Muscle layer of colon (tissue), 2 donors: ENCODE data around the gene PARD3B.

Experiments
- H3K27ac ChIP-seq: one replicate; pipeline ENCODE4 v1.7.0; 2013; ENCODE audit warnings: low read depth, mild to moderate bottlenecking, low read length, moderate library complexity
- H3K27me3 ChIP-seq, 2 donors: one replicate each; pipeline ENCODE4 v1.7.0; 2013; ENCODE audit warnings: low read length in 2 of 2, mild to moderate bottlenecking in 2 of 2; ENCODE audit not compliant: insufficient read depth in 2 of 2, control insufficient read depth in 1 of 2
- H3K36me3 ChIP-seq: one replicate; pipeline ENCODE4 v1.7.0; 2013; ENCODE audit warnings: mild to moderate bottlenecking, low read length; ENCODE audit not compliant: insufficient read depth
- H3K4me1 ChIP-seq: one replicate; pipeline ENCODE4 v1.7.0; 2013; ENCODE audit warnings: mild to moderate bottlenecking, low read length; ENCODE audit not compliant: insufficient read depth
- H3K4me3 ChIP-seq, 2 donors: one replicate each; pipeline ENCODE4 v1.7.0; 2013; ENCODE audit warnings: low read length in 2 of 2, low read depth in 1 of 2, mild to moderate bottlenecking in 1 of 2, moderate library complexity in 1 of 2
- H3K9ac ChIP-seq: one replicate; pipeline ENCODE4 v1.7.0; 2013; ENCODE audit warnings: low read length
- H3K9me3 ChIP-seq: one replicate; pipeline ENCODE4 v1.7.0; 2013; ENCODE audit warnings: mild to moderate bottlenecking, low read length
- donor health status: abdominal sarcoma.
- donor health status: Adenocarcinoma of cecum.

PARD3B gene

DNA sequence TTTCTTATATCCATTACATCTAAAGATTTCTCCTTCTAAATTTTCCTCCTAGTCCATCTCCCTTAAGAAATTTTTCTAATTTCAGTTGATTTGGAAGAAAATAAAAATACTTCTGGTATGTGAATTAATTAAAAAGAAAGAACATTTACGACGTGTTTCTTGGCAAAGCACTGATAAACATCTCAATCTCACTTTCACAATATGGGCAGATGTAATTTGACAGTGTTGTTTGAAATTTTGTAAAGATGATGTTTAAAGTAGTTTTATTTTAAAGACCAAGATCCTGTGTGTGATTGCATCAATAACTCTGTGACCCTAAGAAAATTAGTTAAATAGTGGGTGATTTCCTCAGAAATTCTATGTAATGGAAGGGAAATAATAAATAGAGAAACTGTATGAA, 510.0 kb downstream of the PARD3B start:
- H3K4me3 ChIP-seq, result no peak overlapping the region
- no peaks in the 10 kb centered on the region for H3K36me3 ChIP-seq
- no peaks in the 10 kb centered on the region for H3K27me3 ChIP-seq
- H3K4me1 ChIP-seq, result peaks cover 4% of the 10 kb centered on the region
- H3K9ac ChIP-seq, result no peak overlapping the region
- no peaks in the 10 kb centered on the region for H3K9me3 ChIP-seq
- no peak overlapping the region for H3K27ac ChIP-seq

GRCh38 chr2:205056151-205056561, 510.9 kb downstream of the PARD3B start:
- H3K27me3 ChIP-seq, result no peaks in the 10 kb centered on the region

DNA sequence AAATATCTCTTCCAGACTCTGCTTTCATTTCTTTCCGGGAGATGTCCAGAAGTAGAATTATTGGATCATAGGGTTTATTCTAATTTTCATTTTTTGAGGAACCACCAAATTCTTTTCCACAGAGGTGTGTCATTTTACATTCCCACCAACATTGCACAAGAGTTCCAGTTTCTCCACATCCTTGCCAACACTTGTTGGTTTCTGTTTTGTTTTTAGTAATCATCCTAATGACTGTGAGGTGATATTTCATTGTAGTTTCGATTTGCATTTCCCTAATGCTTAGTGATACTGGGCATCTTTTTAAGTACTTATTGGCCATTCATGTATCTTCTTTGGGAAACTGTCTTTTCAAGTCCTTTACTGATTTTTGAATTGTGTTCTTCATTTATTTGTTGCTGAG, 513.1 kb downstream of the PARD3B start:
- Histone ChIP-seq H3K4me3 (no peak overlapping the region), H3K4me1 (peaks cover 4% of the 10 kb centered on the region), H3K27me3 (no peaks in the 10 kb centered on the region), H3K9ac (no peak overlapping the region), H3K36me3 (no peaks in the 10 kb centered on the region), H3K9me3 (no peaks in the 10 kb centered on the region), H3K27ac (no peak overlapping the region)

More at GRCh38 chr2:205056151-205056561, 510.9 kb downstream of the PARD3B start:
- Histone ChIP-seq H3K36me3 (no peaks in the 10 kb centered on the region), H3K27ac (no peak overlapping the region), H3K9ac (no peak overlapping the region), H3K9me3 (no peaks in the 10 kb centered on the region), H3K4me3 (peak overlapping the region; percentile 1 to 22), H3K4me1 (peaks cover 4% of the 10 kb centered on the region)

DNA sequence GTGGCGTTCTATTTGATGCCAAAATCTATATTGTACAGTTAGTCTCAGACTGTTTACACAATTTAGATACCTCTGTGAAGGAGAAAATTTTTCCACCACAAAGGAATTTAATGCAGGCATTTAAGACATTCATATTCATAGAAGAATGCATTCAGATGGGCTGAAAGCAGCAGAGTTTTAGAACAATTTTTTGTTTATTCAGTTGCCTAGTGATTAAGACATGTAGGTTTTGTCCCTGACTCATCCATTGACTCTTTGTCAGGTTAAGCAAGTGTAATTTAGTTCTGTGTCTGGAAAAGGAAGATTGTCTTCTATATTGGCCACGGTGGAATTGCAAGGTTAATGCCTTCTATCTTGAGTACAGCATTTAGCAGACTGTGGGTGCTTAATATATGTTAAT, 515.0 kb downstream of the PARD3B start:
- H3K9ac ChIP-seq, result no peak overlapping the region
- no peak overlapping the region for H3K4me3 ChIP-seq
- no peaks in the 10 kb centered on the region for H3K27me3 ChIP-seq
- H3K36me3 ChIP-seq, result no peaks in the 10 kb centered on the region
- H3K4me1 ChIP-seq, result peaks cover 4% of the 10 kb centered on the region
- H3K9me3 ChIP-seq, result no peaks in the 10 kb centered on the region
- no peak overlapping the region for H3K27ac ChIP-seq

DNA sequence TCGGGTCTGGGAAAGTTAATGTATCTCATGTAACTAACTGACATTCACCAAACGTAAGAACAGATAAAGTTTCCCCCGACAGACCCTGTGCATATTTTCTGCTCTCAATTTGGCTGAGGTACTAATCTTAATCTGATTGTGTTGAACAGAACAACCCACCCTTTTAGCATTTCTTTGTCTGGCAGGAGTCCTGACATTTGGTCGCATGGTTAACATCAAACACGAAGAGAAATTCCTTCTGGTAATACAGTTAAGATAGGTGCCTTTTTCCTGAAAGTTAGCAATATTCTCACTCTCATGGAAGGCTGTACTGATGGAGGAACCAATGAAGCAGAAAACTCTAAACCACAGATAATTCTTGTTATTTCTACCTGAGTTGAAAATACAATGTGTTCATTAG, 520.8 kb downstream of the PARD3B start:
- Histone ChIP-seq H3K4me3 (no peak overlapping the region), H3K9me3 (no peaks in the 10 kb centered on the region), H3K9ac (no peak overlapping the region), H3K4me1 (no peaks in the 10 kb centered on the region), H3K27ac (no peak overlapping the region), H3K36me3 (no peaks in the 10 kb centered on the region), H3K27me3 (no peaks in the 10 kb centered on the region)

DNA sequence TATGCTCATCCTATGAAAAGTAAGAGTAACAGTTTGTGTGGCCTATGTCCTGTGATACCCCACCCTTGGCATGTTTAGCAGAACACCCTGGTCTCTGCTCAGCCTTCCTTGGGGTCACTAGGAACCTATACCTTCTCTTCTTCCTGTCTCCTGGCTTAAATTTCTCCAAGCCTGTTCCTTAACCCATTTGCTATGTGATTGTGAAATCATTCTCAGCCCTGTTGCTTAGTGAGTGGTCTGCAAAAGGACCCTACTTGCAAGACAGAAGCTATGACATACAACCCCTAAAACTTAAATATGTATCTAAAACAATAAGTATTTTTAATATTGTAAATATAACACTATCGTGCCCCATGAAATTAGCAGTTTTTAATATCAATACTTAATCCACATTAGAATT, 524.7 kb downstream of the PARD3B start:
- H3K27ac ChIP-seq, result no peak overlapping the region
- no peaks in the 10 kb centered on the region for H3K27me3 ChIP-seq
- H3K36me3 ChIP-seq, result no peaks in the 10 kb centered on the region
- no peaks in the 10 kb centered on the region for H3K9me3 ChIP-seq
- no peak overlapping the region for H3K9ac ChIP-seq
- H3K4me3 ChIP-seq, result no peak overlapping the region
- no peaks in the 10 kb centered on the region for H3K4me1 ChIP-seq

DNA sequence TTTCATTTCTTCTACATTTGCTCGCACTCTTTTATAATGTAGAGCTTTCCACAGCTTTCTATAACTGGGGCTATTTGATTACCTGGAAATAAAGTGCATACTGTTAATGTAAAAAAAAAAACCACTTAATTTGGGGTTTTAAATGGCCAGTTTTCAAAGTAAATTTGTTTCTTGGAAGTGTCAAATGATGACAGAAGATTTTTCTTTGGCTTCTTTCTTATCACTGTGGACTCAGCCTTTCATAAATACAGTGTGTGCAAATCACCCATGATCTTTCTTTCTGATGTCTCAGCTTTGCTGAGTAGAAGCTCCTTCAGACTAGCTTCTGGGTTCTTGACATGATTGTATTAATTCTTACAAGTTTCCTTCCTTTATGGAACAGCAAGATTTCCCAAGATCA, 525.6 kb downstream of the PARD3B start:
- H3K9me3 ChIP-seq, result no peaks in the 10 kb centered on the region
- no peaks in the 10 kb centered on the region for H3K4me1 ChIP-seq
- no peak overlapping the region for H3K9ac ChIP-seq
- no peak overlapping the region for H3K4me3 ChIP-seq
- no peaks in the 10 kb centered on the region for H3K27me3 ChIP-seq
- H3K27ac ChIP-seq, result no peak overlapping the region
- H3K36me3 ChIP-seq, result no peaks in the 10 kb centered on the region

GRCh38 chr2:205073433-205074020, 528.3 kb downstream of the PARD3B start:
- no peaks in the 10 kb centered on the region for H3K27me3 ChIP-seq
- H3K9me3 ChIP-seq, result no peaks in the 10 kb centered on the region
- H3K4me3 ChIP-seq, result no peak overlapping the region
- no peaks in the 10 kb centered on the region for H3K4me1 ChIP-seq
- no peak overlapping the region for H3K9ac ChIP-seq
- H3K36me3 ChIP-seq, result no peaks in the 10 kb centered on the region
- H3K27ac ChIP-seq, result no peak overlapping the region

DNA sequence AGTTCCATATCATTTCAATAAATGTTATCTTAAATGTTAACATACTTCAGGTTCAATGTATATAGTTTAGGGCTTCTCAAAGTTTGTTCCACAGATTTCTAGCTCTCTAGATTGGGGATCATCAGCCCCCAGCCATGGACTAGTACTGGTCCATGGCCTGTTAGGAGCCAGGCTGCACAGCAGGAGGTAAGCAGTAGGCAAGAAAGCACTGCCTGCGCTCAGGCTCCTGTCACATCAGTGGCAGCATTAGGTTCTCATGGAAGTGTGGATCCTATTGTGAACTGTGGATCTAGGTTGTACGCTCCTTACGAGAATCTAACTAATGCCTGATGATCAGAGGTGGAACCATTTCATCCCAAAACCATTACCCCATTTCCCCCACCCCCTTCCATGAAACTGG, 531.1 kb downstream of the PARD3B start:
- Histone ChIP-seq H3K4me3 (no peak overlapping the region), H3K9me3 (no peaks in the 10 kb centered on the region), H3K9ac (no peak overlapping the region), H3K4me1 (no peaks in the 10 kb centered on the region), H3K27ac (no peak overlapping the region), H3K27me3 (no peaks in the 10 kb centered on the region), H3K36me3 (no peaks in the 10 kb centered on the region)

GRCh38 chr2:205077159-205077558, 531.9 kb downstream of the PARD3B start:
- Histone ChIP-seq H3K27ac (no peak overlapping the region), H3K4me3 (no peak overlapping the region), H3K9me3 (no peaks in the 10 kb centered on the region), H3K4me1 (no peaks in the 10 kb centered on the region), H3K27me3 (no peaks in the 10 kb centered on the region), H3K9ac (no peak overlapping the region), H3K36me3 (no peaks in the 10 kb centered on the region)

DNA sequence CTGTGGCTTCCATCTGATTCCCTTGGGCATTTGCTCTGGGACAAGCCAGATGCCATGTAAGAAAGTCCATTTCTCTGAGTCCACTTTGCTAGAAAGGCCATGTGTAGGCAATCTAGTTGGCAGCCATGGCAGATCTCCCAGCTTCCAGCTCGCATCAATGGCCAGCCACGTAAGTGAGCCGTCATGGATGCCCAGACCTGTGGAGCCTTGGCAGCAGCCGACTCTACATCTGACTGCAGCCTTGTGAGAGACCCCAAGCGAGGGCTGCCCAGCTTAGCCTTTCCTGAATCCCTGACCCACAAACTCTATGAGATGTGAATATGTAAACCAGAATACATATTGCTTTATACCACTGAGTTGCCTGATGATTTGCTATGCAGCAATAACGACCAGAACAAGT, 533.5 kb downstream of the PARD3B start:
- Histone ChIP-seq H3K9ac (no peak overlapping the region), H3K9me3 (no peaks in the 10 kb centered on the region), H3K4me3 (no peak overlapping the region), H3K36me3 (no peaks in the 10 kb centered on the region), H3K27ac (no peak overlapping the region), H3K27me3 (no peaks in the 10 kb centered on the region), H3K4me1 (no peaks in the 10 kb centered on the region)

- Histone ChIP-seq H3K4me1 (no peaks in the 10 kb centered on the region), H3K36me3 (no peaks in the 10 kb centered on the region), H3K9me3 (no peaks in the 10 kb centered on the region), H3K27ac (no peak overlapping the region), H3K4me3 (no peak overlapping the region), H3K9ac (no peak overlapping the region), H3K27me3 (no peaks in the 10 kb centered on the region)
These were observed 533.9 kb downstream of the PARD3B start for GRCh38 chr2:205079173-205079572.
